Liver (tissue), 9 donors: ENCODE data around the gene SPATA13. TPM values are rescaled to one million over a fixed set of nuclear protein-coding genes. Genes with fewer than 3 reads are reported as not detected.

ENCODE experiments used
- DNase-seq: peaks from one replicate; pipeline ENCODE4 v3.0.0-alpha.2; 2017; ENCODE audit warnings: low spot score
- H3K27ac ChIP-seq, 2 donors: one replicate each; pipeline ENCODE4 v1.7.0; 2013; ENCODE audit warnings: inconsistent platforms in 2 of 2, low read length in 2 of 2, control low read depth in 1 of 2, low read depth in 1 of 2, mild to moderate bottlenecking in 1 of 2
- H3K27me3 ChIP-seq, 4 donors: one replicate each; pipeline versions ENCODE4 v1.6.1 to v1.7.0; 2013; ENCODE audit warnings: low read length in 3 of 4, inconsistent platforms in 1 of 4, mild to moderate bottlenecking in 1 of 4, moderate library complexity in 1 of 4; ENCODE audit not compliant: control insufficient read depth in 4 of 4, insufficient read depth in 4 of 4
- H3K36me3 ChIP-seq, 4 donors: one replicate each; pipeline versions ENCODE4 v1.6.1 to v1.7.0; 2013; ENCODE audit warnings: low read length in 3 of 4, mild to moderate bottlenecking in 3 of 4, low read depth in 1 of 4, moderate library complexity in 1 of 4; ENCODE audit not compliant: control insufficient read depth in 4 of 4, insufficient read depth in 3 of 4
- H3K4me1 ChIP-seq, 4 donors: one replicate each; pipeline versions ENCODE4 v1.6.1 to v1.7.0; 2013; ENCODE audit warnings: low read length in 3 of 4, mild to moderate bottlenecking in 3 of 4, moderate library complexity in 1 of 4; ENCODE audit not compliant: control insufficient read depth in 4 of 4, insufficient read depth in 4 of 4
- H3K4me3 ChIP-seq, 3 donors: one replicate each; pipeline versions ENCODE4 v1.6.1 to v1.7.0; 2013; ENCODE audit warnings: low read length in 3 of 3, control low read depth in 1 of 3, low read depth in 1 of 3, mild to moderate bottlenecking in 1 of 3
- H3K9ac ChIP-seq, 2 donors: one replicate each; pipeline ENCODE4 v1.7.0; 2013; ENCODE audit warnings: low read length in 2 of 2, mild to moderate bottlenecking in 2 of 2, moderate library complexity in 2 of 2, control low read depth in 1 of 2, low read depth in 1 of 2
- H3K9me3 ChIP-seq, 4 donors: one replicate each; pipeline versions ENCODE4 v1.6.1 to v1.7.0; 2013; ENCODE audit warnings: low read length in 3 of 4; ENCODE audit not compliant: control insufficient read depth in 4 of 4
- ATF3 ChIP-seq: IDR thresholded peaks from 2 replicates; pipeline ENCODE4 v1.6.1; 2016; ENCODE audit warnings: antibody characterized with exemption
- CTCF ChIP-seq: fragments of 150-350 bp; IDR thresholded peaks from 2 replicates; pipeline ENCODE4 v1.5.1; 2017; ENCODE audit warnings: improper control_type of control experiment, low read depth, low read length; ENCODE audit not compliant: missing input control
- EGR1 ChIP-seq, 2 donors: IDR thresholded peaks; 2 replicates each; pipeline ENCODE4 v1.6.1; 2016 to 2018; ENCODE audit warnings: antibody characterized with exemption in 2 of 2, low read depth in 2 of 2
- FOXA1 ChIP-seq: IDR thresholded peaks from 2 replicates; pipeline ENCODE4 v1.6.1; 2016; ENCODE audit warnings: antibody characterized with exemption
- FOXA2 ChIP-seq: IDR thresholded peaks from 2 replicates; pipeline ENCODE4 v1.6.1; 2016; ENCODE audit warnings: antibody characterized with exemption
- GABPA ChIP-seq, 2 donors: IDR thresholded peaks in 1 of 2; conservative IDR thresholded peaks in 1 of 2; 2 replicates each; pipeline ENCODE4 v1.6.1; 2016; ENCODE audit warnings: antibody characterized with exemption in 2 of 2, mild to moderate bottlenecking in 1 of 2, moderate library complexity in 1 of 2
- HNF4A ChIP-seq, 2 donors: conservative IDR thresholded peaks; 2 replicates each; pipeline ENCODE4 v1.6.1; 2016; ENCODE audit warnings: antibody characterized with exemption in 2 of 2, mild to moderate bottlenecking in 2 of 2
- HNF4G ChIP-seq: IDR thresholded peaks from 2 replicates; pipeline ENCODE4 v1.6.1; 2016; ENCODE audit warnings: antibody characterized with exemption
- JUND ChIP-seq, 2 donors: IDR thresholded peaks; 2 replicates each; pipeline ENCODE4 v1.6.1; 2016; ENCODE audit warnings: antibody characterized with exemption in 2 of 2
- NR2F2 ChIP-seq: IDR thresholded peaks from 2 replicates; pipeline ENCODE4 v1.6.1; 2016; ENCODE audit warnings: antibody characterized with exemption
- RAD21 ChIP-seq, 2 donors: IDR thresholded peaks; 2 replicates each; pipeline ENCODE4 v1.6.1; 2016; ENCODE audit warnings: antibody characterized with exemption in 2 of 2, mild to moderate bottlenecking in 2 of 2
- REST ChIP-seq: IDR thresholded peaks from 2 replicates; pipeline ENCODE4 v1.6.1; 2016; ENCODE audit warnings: antibody characterized with exemption, mild to moderate bottlenecking
- RXRA ChIP-seq, 2 donors: IDR thresholded peaks; 2 replicates each; pipeline ENCODE4 v1.6.1; 2017 to 2018; ENCODE audit warnings: antibody characterized with exemption in 2 of 2, mild to moderate bottlenecking in 1 of 2
- SP1 ChIP-seq: IDR thresholded peaks from 2 replicates; pipeline ENCODE4 v1.6.1; 2018; ENCODE audit warnings: antibody characterized with exemption, mild to moderate bottlenecking
- TAF1 ChIP-seq: conservative IDR thresholded peaks from 2 replicates; pipeline ENCODE4 v1.6.1; 2016; ENCODE audit warnings: antibody characterized with exemption, mild to moderate bottlenecking
- YY1 ChIP-seq: IDR thresholded peaks from 2 replicates; pipeline ENCODE4 v1.6.1; 2016; ENCODE audit warnings: antibody characterized with exemption, mild to moderate bottlenecking
- WGBS: extraction: QIAGEN DNeasy Blood & Tissue Kit; methylation state at CpG from one replicate; pipeline ENCODE4 v1.1.7; 2013; 5-methylcytosine and 5-hydroxymethylcytosine counted together
- polyA plus RNA-seq, 2 donors: library from polyadenylated mRNA; stranded (reverse) in 1 of 2; unstranded in 1 of 2; fragments of 200-250 nt in 1 of 2; fragments of >200 nt in 1 of 2; fragmentation: Nextera tagmentation in 1 of 2; extraction: Ambion mirVana in 1 of 2; gene quantifications; one replicate each; pipeline versions ENCODE4 v1.2.1 to v1.2.3, GENCODE V29; 2013 to 2015
- total RNA-seq, 2 donors: library from RNA; depleted of rRNA; stranded (reverse); fragments of >200 nt; gene quantifications; one replicate each; pipeline ENCODE4 v1.2.3, GENCODE V29; 2014
- TF ChIP-seq, protein P1 (sequence below): IDR thresholded peaks from 2 replicates; pipeline ENCODE4 v1.6.1; 2016; ENCODE audit warnings: antibody characterized with exemption
- TF ChIP-seq, protein P2 (sequence below): IDR thresholded peaks from 2 replicates; pipeline ENCODE4 v1.6.1; 2016; ENCODE audit warnings: antibody characterized with exemption
- donor health status: healthy.
- donor health status: healthy.
- donor health status: healthy.
- donor health status: healthy.
- donor health status: healthy.

The SPATA13 gene
- total and polyA plus RNA-seq, 4 donors, result 10.0 to 57.6 (median 20.4) TPM

DNA sequence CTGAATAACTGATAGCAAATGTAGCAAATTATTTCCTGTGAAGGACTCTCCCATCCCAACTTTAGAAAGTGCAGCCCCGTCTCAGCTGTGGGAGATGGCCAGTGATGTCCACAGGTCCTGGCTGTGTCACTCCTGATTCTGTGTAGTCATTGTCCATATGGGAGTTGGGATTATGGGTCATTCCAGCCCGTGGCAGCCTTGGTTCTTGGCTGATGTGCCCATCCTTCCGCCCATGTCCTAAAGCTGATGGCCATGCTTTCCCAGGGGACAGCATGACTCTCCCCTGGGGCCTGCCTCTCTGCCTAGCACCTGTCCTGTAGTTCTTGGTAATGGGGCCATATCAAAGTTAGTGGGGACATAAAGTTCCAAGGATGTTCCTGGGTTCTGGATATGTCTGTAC is 104.9 kb downstream of the SPATA13 start:
- TF ChIP-seq REST (no peak), EGR1 (IDR thresholded peaks at IDR 0.05; ENCODE audit: low read depth in 2 of 2) (no peak), JUND (IDR thresholded peaks at IDR 0.05) (no peak), RXRA (IDR thresholded peaks at IDR 0.05) (no peak), NR2F2 (no peak), TAF1 (no peak), RAD21 (IDR thresholded peaks at IDR 0.05) (no peak), HNF4G (no peak), GABPA (IDR thresholded peaks at IDR 0.05 in 1 of 2, conservative IDR thresholded peaks at IDR 0.05 in 1 of 2) (no peak), SP1 (no peak), ATF3 (no peak), CTCF (no peak), HNF4A (conservative IDR thresholded peaks at IDR 0.05) (no peak), YY1 (no peak), FOXA2 (no peak), FOXA1 (no peak)
- TF ChIP-seq, protein P1, sequence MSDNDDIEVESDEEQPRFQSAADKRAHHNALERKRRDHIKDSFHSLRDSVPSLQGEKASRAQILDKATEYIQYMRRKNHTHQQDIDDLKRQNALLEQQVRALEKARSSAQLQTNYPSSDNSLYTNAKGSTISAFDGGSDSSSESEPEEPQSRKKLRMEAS, result no peak
- TF ChIP-seq, protein P2, sequence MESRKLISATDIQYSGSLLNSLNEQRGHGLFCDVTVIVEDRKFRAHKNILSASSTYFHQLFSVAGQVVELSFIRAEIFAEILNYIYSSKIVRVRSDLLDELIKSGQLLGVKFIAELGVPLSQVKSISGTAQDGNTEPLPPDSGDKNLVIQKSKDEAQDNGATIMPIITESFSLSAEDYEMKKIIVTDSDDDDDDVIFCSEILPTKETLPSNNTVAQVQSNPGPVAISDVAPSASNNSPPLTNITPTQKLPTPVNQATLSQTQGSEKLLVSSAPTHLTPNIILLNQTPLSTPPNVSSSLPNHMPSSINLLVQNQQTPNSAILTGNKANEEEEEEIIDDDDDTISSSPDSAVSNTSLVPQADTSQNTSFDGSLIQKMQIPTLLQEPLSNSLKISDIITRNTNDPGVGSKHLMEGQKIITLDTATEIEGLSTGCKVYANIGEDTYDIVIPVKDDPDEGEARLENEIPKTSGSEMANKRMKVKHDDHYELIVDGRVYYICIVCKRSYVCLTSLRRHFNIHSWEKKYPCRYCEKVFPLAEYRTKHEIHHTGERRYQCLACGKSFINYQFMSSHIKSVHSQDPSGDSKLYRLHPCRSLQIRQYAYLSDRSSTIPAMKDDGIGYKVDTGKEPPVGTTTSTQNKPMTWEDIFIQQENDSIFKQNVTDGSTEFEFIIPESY, result no peak
- Histone ChIP-seq H3K9ac (no peak overlapping the region), H3K36me3 (peaks cover 0 to 2% (median 0%) of the 10 kb centered on the region in 4 donors), H3K4me3 (no peak overlapping the region), H3K9me3 (no peaks in the 10 kb centered on the region), H3K27me3 (no peaks in the 10 kb centered on the region), H3K27ac (no peak overlapping the region), H3K4me1 (peaks cover 3 to 37% (median 22%) of the 10 kb centered on the region in 4 donors)
- WGBS, result 92% methylated on average over 3 of the region's 3 CpGs
- no peak for DNase-seq
